CD14-positive monocyte (primary cell): ENCODE measurements around the gene RASSF1. TPM values are rescaled to one million over a fixed set of nuclear protein-coding genes. Genes with fewer than 3 reads are reported as not detected.
"Not testable (repeated sequence)": the region's sequence is repeated elsewhere in the genome, so short reads cannot be mapped to it uniquely, and the experiment has no call there.

Experiments used
- DNase-seq, 3 donors: peaks; one replicate each; pipeline ENCODE4 v3.0.0-alpha.2; 2011 to 2022
- H2AFZ ChIP-seq: 2 replicates; pipeline ENCODE4 v1.6.0; 2012; ENCODE audit warnings: mild to moderate bottlenecking, low read depth, low read length, inconsistent platforms; ENCODE audit not compliant: insufficient read depth, poor library complexity, severe bottlenecking
- H3K27ac ChIP-seq, 2 donors: 1 replicate in 1 of 2; 2 replicates in 1 of 2; pipeline ENCODE4 v1.5.1; 2012 to 2013; ENCODE audit warnings: low read length in 2 of 2, control low read depth in 1 of 2, inconsistent platforms in 1 of 2, low read depth in 1 of 2, mild to moderate bottlenecking in 1 of 2
- H3K27me3 ChIP-seq, 2 donors: one replicate each; pipeline versions ENCODE4 v1.6.0 to v1.6.1; 2011 to 2013; ENCODE audit warnings: low read length in 2 of 2; ENCODE audit not compliant: control insufficient read depth in 2 of 2, insufficient read depth in 2 of 2
- H3K36me3 ChIP-seq, 2 donors: replicated peaks in 1 of 2; 1 replicate in 1 of 2; 2 replicates in 1 of 2; pipeline versions ENCODE4 v1.5.1 to v1.6.1; 2012 to 2013; ENCODE audit warnings: low read length in 2 of 2, control low read depth in 1 of 2, inconsistent platforms in 1 of 2, mild to moderate bottlenecking in 1 of 2; ENCODE audit not compliant: insufficient read depth in 2 of 2, control insufficient read depth in 1 of 2
- H3K4me1 ChIP-seq, 2 donors: 1 replicate in 1 of 2; 2 replicates in 1 of 2; pipeline versions ENCODE4 v1.5.1 to v1.6.1; 2012 to 2013; ENCODE audit warnings: low read length in 2 of 2, control low read depth in 1 of 2, inconsistent platforms in 1 of 2, mild to moderate bottlenecking in 1 of 2, moderate library complexity in 1 of 2; ENCODE audit not compliant: insufficient read depth in 2 of 2, control insufficient read depth in 1 of 2
- H3K4me2 ChIP-seq: replicated peaks from 2 replicates; pipeline ENCODE3; 2012; ENCODE audit warnings: low read length, moderate library complexity, mild to moderate bottlenecking; ENCODE audit not compliant: poor library complexity, severe bottlenecking; ENCODE audit errors: extremely low read depth
- H3K4me3 ChIP-seq, 3 experiments: fragments of 200-600 bp in 1 of 3; sonication (generic) in 1 of 3; replicated peaks in 1 of 3; 1 replicate in 2 of 3; 2 replicates in 1 of 3; pipeline ENCODE4 v1.5.1; 2011 to 2013; ENCODE audit warnings: low read length in 3 of 3, mild to moderate bottlenecking in 3 of 3, control low read depth in 2 of 3, low read depth in 2 of 3, inconsistent platforms in 1 of 3, moderate library complexity in 1 of 3
- H3K79me2 ChIP-seq: 2 replicates; pipeline ENCODE4 v1.6.0; 2012; ENCODE audit warnings: mild to moderate bottlenecking, control low read depth, inconsistent platforms, low read length, moderate library complexity; ENCODE audit not compliant: insufficient read depth
- H3K9ac ChIP-seq: 2 replicates; pipeline ENCODE4 v1.6.0; 2017; ENCODE audit warnings: low read length, mild to moderate bottlenecking; ENCODE audit not compliant: insufficient read depth, poor library complexity, severe bottlenecking
- H3K9me3 ChIP-seq, 2 donors: replicated peaks in 1 of 2; 1 replicate in 1 of 2; 2 replicates in 1 of 2; pipeline versions ENCODE4 v1.5.1 to v1.6.1; 2012 to 2013; ENCODE audit warnings: low read length in 2 of 2, control low read depth in 1 of 2; ENCODE audit not compliant: control insufficient read depth in 1 of 2, insufficient read depth in 1 of 2
- H4K20me1 ChIP-seq: 2 replicates; pipeline ENCODE4 v1.6.0; 2012; ENCODE audit warnings: mild to moderate bottlenecking, low read length, control low read depth, moderate library complexity; ENCODE audit not compliant: insufficient read depth
- H3K27ac Mint-ChIP-seq, 7 donors: one replicate each; pipeline ENCODE4 v1.8.0; 2020; ENCODE audit warnings: mild to moderate bottlenecking in 7 of 7, mixed read lengths in 7 of 7, moderate library complexity in 6 of 7, inconsistent platforms in 2 of 7
- H3K27me3 Mint-ChIP-seq, 3 donors: one replicate each; pipeline ENCODE4 v1.8.0; 2021 to 2022; ENCODE audit warnings: low read depth in 3 of 3, mild to moderate bottlenecking in 3 of 3, mixed read lengths in 3 of 3, moderate library complexity in 3 of 3, inconsistent platforms in 1 of 3
- H3K36me3 Mint-ChIP-seq, 2 donors: one replicate each; pipeline ENCODE4 v1.8.0; 2020; ENCODE audit warnings: mixed read lengths in 2 of 2, inconsistent platforms in 1 of 2, mild to moderate bottlenecking in 1 of 2
- H3K4me1 Mint-ChIP-seq: one replicate; pipeline ENCODE4 v1.8.0; 2020; ENCODE audit warnings: mild to moderate bottlenecking, mixed read lengths
- H3K4me3 Mint-ChIP-seq, 2 donors: one replicate each; pipeline ENCODE4 v1.8.0; 2020; ENCODE audit warnings: mild to moderate bottlenecking in 2 of 2, mixed read lengths in 2 of 2, moderate library complexity in 1 of 2
- H3K9me3 Mint-ChIP-seq, 7 donors: one replicate each; pipeline ENCODE4 v1.8.0; 2020 to 2022; ENCODE audit warnings: mixed read lengths in 7 of 7, mild to moderate bottlenecking in 6 of 7, moderate library complexity in 6 of 7, inconsistent platforms in 2 of 7
- WGBS: methylation state at CpG from one replicate; pipeline ENCODE4 v1.1.5; 2013; ENCODE audit warnings: missing lambda C conversion rate; ENCODE audit not compliant: insufficient coverage; 5-methylcytosine and 5-hydroxymethylcytosine counted together
- intact Hi-C, 2 donors: fragments of 100-400 bp; cut with micrococcal nuclease; formaldehyde crosslinking; loops; one replicate each; pipeline versions ENCODE4 v1.15.0 to v1.15.1; 2023
- polyA plus RNA-seq, 3 donors: library from polyadenylated mRNA; depleted of rRNA in 1 of 3; unstranded in 2 of 3; stranded (reverse) in 1 of 3; fragments of 300-500 nt in 2 of 3; fragments of >200 nt in 1 of 3; fragmentation: Illumina TruSeq in 2 of 3; gene quantifications; 1 replicate in 2 of 3; 2 replicates in 1 of 3; pipeline ENCODE4 v1.2.3, GENCODE V29; 2012 to 2021
- TF ChIP-seq, protein P1 (sequence below): fragments of 200-600 bp; IDR thresholded peaks from one replicate; pipeline ENCODE4 v1.8.0; 2022; ENCODE audit warnings: antibody characterized with exemption, mild to moderate bottlenecking

The RASSF1 gene
- polyA plus RNA-seq, 3 donors, result 16.0 to 229 (median 24.0) TPM

DNA sequence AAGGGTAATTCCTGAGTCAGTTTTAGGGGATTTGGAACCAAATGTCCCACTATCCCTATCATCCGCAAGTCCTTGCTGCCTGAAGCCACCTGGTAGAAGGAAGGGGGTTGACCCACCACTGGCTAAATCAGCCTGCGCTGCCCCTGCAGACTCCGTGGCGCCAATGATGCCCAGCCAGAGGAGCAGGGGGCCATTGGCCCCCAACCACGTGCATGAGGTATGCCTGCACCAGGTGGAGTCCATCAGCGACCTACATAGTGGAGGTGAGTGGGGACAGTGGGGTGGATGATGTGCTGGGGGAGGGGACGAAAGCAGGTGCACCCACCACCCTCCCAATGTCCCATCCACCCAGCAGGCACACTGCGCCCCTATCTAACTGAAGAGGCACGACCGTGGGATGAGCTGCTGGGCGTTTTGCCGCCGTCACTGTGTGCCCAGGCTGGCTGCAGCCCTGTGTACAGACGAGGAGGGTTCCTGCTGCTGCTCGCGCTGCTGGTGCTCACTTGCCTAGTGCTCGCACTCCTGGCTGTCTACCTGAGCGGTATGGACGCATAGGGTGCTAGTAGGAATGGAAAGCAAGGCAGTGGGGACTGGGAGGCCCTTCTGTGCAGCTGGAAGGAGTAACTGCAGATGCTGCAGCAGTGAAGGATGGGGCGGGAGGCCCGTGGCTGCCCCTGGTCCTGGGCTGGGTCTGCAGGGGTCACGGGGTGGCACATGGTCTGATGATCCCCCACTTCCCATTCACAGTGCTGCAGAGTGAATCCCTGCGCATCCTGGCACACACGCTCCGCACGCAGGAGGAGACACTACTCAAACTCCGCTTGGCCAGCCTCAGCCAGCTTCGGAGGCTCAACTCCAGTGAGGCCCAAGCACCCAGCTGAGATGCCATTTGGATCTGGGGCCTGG lies 54.1 kb downstream of the RASSF1 start:
- no peak overlapping the region for H3K4me3 Mint-ChIP-seq
- peaks cover 7% of the 10 kb centered on the region for H3K4me1 Mint-ChIP-seq
- intact Hi-C loops, result no loop called here
- Histone ChIP-seq H3K4me1 (peaks cover 6 to 7% of the 10 kb centered on the region in 2 donors), H3K4me2 (no peak overlapping the region), H2AFZ (no peak overlapping the region), H3K36me3 (peaks cover 34 to 41% of the 10 kb centered on the region in 2 donors), H3K9me3 (no peaks in the 10 kb centered on the region), H3K27ac (no peak overlapping the region), H3K4me3 (no peak overlapping the region), H4K20me1 (no peaks in the 10 kb centered on the region), H3K79me2 (peaks cover 14% of the 10 kb centered on the region), H3K9ac (no peak overlapping the region), H3K27me3 (no peaks in the 10 kb centered on the region)
- DNase-seq, result peak in 1 of 3 donors; percentile 1
- H3K27ac Mint-ChIP-seq, result peak overlapping the region in 1 of 7 donors; percentile 59
- TF ChIP-seq, protein P1, sequence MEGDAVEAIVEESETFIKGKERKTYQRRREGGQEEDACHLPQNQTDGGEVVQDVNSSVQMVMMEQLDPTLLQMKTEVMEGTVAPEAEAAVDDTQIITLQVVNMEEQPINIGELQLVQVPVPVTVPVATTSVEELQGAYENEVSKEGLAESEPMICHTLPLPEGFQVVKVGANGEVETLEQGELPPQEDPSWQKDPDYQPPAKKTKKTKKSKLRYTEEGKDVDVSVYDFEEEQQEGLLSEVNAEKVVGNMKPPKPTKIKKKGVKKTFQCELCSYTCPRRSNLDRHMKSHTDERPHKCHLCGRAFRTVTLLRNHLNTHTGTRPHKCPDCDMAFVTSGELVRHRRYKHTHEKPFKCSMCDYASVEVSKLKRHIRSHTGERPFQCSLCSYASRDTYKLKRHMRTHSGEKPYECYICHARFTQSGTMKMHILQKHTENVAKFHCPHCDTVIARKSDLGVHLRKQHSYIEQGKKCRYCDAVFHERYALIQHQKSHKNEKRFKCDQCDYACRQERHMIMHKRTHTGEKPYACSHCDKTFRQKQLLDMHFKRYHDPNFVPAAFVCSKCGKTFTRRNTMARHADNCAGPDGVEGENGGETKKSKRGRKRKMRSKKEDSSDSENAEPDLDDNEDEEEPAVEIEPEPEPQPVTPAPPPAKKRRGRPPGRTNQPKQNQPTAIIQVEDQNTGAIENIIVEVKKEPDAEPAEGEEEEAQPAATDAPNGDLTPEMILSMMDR, result no peak
- peaks cover 23 to 34% of the 10 kb centered on the region in 2 donors for H3K36me3 Mint-ChIP-seq
- peaks cover 4 to 6% (median 4%) of the 10 kb centered on the region in 3 donors for H3K27me3 Mint-ChIP-seq
- peaks cover 0 to 2% (median 0%) of the 10 kb centered on the region in 7 donors for H3K9me3 Mint-ChIP-seq
- 94% methylated on average over 23 of the region's 28 CpGs for WGBS

DNA sequence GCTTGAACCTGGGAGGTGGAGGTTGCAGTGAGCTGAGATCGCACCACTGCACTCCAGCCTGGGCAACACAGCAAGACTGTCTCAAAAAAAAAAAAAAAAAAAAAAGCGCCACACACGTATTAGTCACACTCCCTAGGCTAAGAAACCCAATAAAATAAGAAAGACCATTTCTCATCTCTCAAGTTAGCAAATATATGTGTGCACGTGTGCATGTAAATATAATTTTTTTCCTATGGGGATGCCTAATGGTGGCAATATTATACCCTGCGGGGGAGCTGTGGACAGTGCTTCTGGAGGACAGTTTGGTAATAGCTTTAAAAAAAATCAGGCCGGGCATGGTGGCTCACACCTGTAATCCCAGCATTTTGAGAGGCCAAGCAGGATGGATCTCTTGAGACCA lies 56.5 kb downstream of the RASSF1 start:
- DNase-seq, H3K79me2 ChIP-seq, H3K4me2 ChIP-seq, H4K20me1 ChIP-seq, H3K27ac Mint-ChIP-seq, H3K4me1 ChIP-seq, intact Hi-C loops, H3K27ac ChIP-seq, H3K27me3 ChIP-seq, H3K9me3 ChIP-seq, H3K4me3 Mint-ChIP-seq, H3K9me3 Mint-ChIP-seq, H3K27me3 Mint-ChIP-seq, H3K9ac ChIP-seq, H2AFZ ChIP-seq, H3K4me1 Mint-ChIP-seq, H3K4me3 ChIP-seq: not testable (repeated sequence)
- H3K36me3 ChIP-seq, result peaks cover 23 to 27% of the 10 kb centered on the region in 2 donors
- H3K36me3 Mint-ChIP-seq, result peaks cover 17 to 20% of the 10 kb centered on the region in 2 donors
- 100% methylated on average over 2 of the region's 6 CpGs for WGBS

Other genes with a start within 250 kb of the RASSF1 start
- under 1 TPM in 1 of 3 donors, not detected in 2; 0.01 TPM for gene SEMA3F, start 185.5 kb downstream of the RASSF1 start, polyA plus RNA-seq
- gene GNAT1, start 149.2 kb downstream of the RASSF1 start, polyA plus RNA-seq, result not detected
- gene SLC38A3, start 135.6 kb downstream of the RASSF1 start, polyA plus RNA-seq, result not detected
- 1,000 to 10,000 TPM in 2 of 3 donors, 100 to 1,000 TPM in 1; 914 to 1,492 (median 1,165) TPM for gene GNAI2, start 104.6 kb downstream of the RASSF1 start, polyA plus RNA-seq
- gene SEMA3B, start 71.7 kb downstream of the RASSF1 start, polyA plus RNA-seq, result under 1 TPM in 1 of 3 donors, not detected in 2; 0.56 TPM
- gene LSMEM2, start 61.7 kb downstream of the RASSF1 start, polyA plus RNA-seq, result not detected
- 10 to 100 TPM; 17.1 to 35.1 (median 23.3) TPM for gene IFRD2, start 48.4 kb downstream of the RASSF1 start, polyA plus RNA-seq
- 1 to 10 TPM; 3.4 to 5.8 (median 4.9) TPM for gene HYAL3, start 41.4 kb downstream of the RASSF1 start, polyA plus RNA-seq
- 10 to 100 TPM in 1 of 3 donors, 1 to 10 TPM in 2; 2.3 to 21.3 (median 4.6) TPM for gene NAA80, start 41.4 kb downstream of the RASSF1 start, polyA plus RNA-seq
- under 1 TPM in 1 of 3 donors, not detected in 2; 0.57 TPM for gene HYAL1, start 37.3 kb downstream of the RASSF1 start, polyA plus RNA-seq
- gene HYAL2, start 18.1 kb downstream of the RASSF1 start, polyA plus RNA-seq, result 10 to 100 TPM; 18.3 to 25.8 (median 18.9) TPM
- 10 to 100 TPM; 22.6 to 55.7 (median 47.0) TPM for gene TUSC2, start 12.6 kb downstream of the RASSF1 start, polyA plus RNA-seq
- gene ZMYND10, start 4.9 kb upstream of the RASSF1 start, polyA plus RNA-seq, result 1 to 10 TPM in 1 of 3 donors, under 1 TPM in 2; 0.12 to 1.7 (median 0.19) TPM
- gene NPRL2, start 9.9 kb upstream of the RASSF1 start, polyA plus RNA-seq, result 10 to 100 TPM; 20.9 to 37.9 (median 23.5) TPM
- 10 to 100 TPM; 78.9 to 94.0 (median 82.5) TPM for gene CYB561D2, start 10.0 kb upstream of the RASSF1 start, polyA plus RNA-seq
- gene TMEM115, start 18.7 kb upstream of the RASSF1 start, polyA plus RNA-seq, result 10 to 100 TPM; 14.5 to 36.2 (median 32.9) TPM
- gene CACNA2D2, start 162.8 kb upstream of the RASSF1 start, polyA plus RNA-seq, result under 1 TPM in 2 of 3 donors, not detected in 1; 0.09 to 0.16 TPM
- gene C3orf18, start 226.9 kb upstream of the RASSF1 start, polyA plus RNA-seq, result 1 to 10 TPM in 1 of 3 donors, under 1 TPM in 2; 0.18 to 1.5 (median 0.76) TPM
- 10 to 100 TPM; 10.1 to 14.0 (median 12.1) TPM for gene HEMK1, start 228.7 kb upstream of the RASSF1 start, polyA plus RNA-seq